DOHH2 (cell line): ENCODE measurements around the gene HMSD.
A peak's percentile ranks its signal among the peaks of the same experiment; 100 is the strongest.

Experiments used
- H3F3A ChIP-seq: fragments of 200-600 bp; sonication (generic), shearing (Covaris generic); 2 replicates; pipeline ENCODE4 v1.6.0; 2016; ENCODE audit warnings: antibody characterized with exemption, mild to moderate bottlenecking; ENCODE audit not compliant: control insufficient read depth, insufficient read depth
- H3K27ac ChIP-seq: fragments of 200-600 bp; sonication (generic); 2 replicates; pipeline ENCODE4 v1.5.1; 2014; ENCODE audit warnings: low read depth, mild to moderate bottlenecking, low read length, moderate library complexity
- H3K27me3 ChIP-seq: fragments of 200-600 bp; sonication (generic); 2 replicates; pipeline ENCODE4 v1.6.1; 2014; ENCODE audit warnings: mild to moderate bottlenecking, low read length, mixed read lengths; ENCODE audit not compliant: control insufficient read depth
- H3K36me3 ChIP-seq: fragments of 200-600 bp; sonication (generic); 2 replicates; pipeline ENCODE4 v1.6.1; 2014; ENCODE audit warnings: mild to moderate bottlenecking, low read length, moderate library complexity, mixed read lengths; ENCODE audit not compliant: control insufficient read depth
- H3K4me1 ChIP-seq: fragments of 200-600 bp; sonication (generic); 2 replicates; pipeline ENCODE4 v1.6.1; 2014; ENCODE audit warnings: mild to moderate bottlenecking, low read length, mixed read lengths; ENCODE audit not compliant: control insufficient read depth
- H3K4me2 ChIP-seq: fragments of 200-600 bp; sonication (generic); 2 replicates; pipeline ENCODE4 v1.6.0; 2014; ENCODE audit warnings: mild to moderate bottlenecking, low read length, moderate library complexity
- H3K4me3 ChIP-seq: fragments of 200-600 bp; sonication (generic); 2 replicates; pipeline ENCODE4 v1.5.1; 2014; ENCODE audit warnings: mild to moderate bottlenecking, low read length, mixed read lengths
- H3K79me2 ChIP-seq: fragments of 200-600 bp; sonication (generic); 2 replicates; pipeline ENCODE4 v1.6.1; 2014; ENCODE audit warnings: mild to moderate bottlenecking, low read length, mixed read lengths; ENCODE audit not compliant: control insufficient read depth
- H3K9me2 ChIP-seq: fragments of 200-600 bp; sonication (generic); replicated peaks from 2 replicates; pipeline ENCODE4 v1.6.1; 2014; ENCODE audit warnings: mild to moderate bottlenecking, low read length, mixed read lengths; ENCODE audit not compliant: control insufficient read depth
- H3K9me3 ChIP-seq: fragments of 200-600 bp; sonication (generic); 2 replicates; pipeline ENCODE4 v1.6.1; 2014; ENCODE audit warnings: antibody characterized with exemption, low read length, mixed read lengths; ENCODE audit not compliant: control insufficient read depth, insufficient read depth
- H4K20me1 ChIP-seq: fragments of 200-600 bp; sonication (generic); 2 replicates; pipeline ENCODE4 v1.6.0; 2014; ENCODE audit warnings: low read depth, mild to moderate bottlenecking, antibody characterized with exemption, low read length, moderate library complexity; ENCODE audit not compliant: control insufficient read depth, insufficient read depth
- CTCF ChIP-seq: fragments of 200-600 bp; sonication (generic); IDR thresholded peaks from one replicate; pipeline ENCODE4 v1.5.1; 2014; ENCODE audit warnings: antibody characterized with exemption, mild to moderate bottlenecking, low read depth, low read length; ENCODE audit not compliant: poor library complexity, severe bottlenecking
- EZH2phosphoT487 ChIP-seq: fragments of 200-600 bp; sonication (generic); IDR thresholded peaks from 2 replicates; pipeline ENCODE4 v1.6.1; 2017; ENCODE audit warnings: borderline replicate concordance, mild to moderate bottlenecking, antibody characterized with exemption, low read length, moderate library complexity, mixed read lengths

The HMSD gene

DNA sequence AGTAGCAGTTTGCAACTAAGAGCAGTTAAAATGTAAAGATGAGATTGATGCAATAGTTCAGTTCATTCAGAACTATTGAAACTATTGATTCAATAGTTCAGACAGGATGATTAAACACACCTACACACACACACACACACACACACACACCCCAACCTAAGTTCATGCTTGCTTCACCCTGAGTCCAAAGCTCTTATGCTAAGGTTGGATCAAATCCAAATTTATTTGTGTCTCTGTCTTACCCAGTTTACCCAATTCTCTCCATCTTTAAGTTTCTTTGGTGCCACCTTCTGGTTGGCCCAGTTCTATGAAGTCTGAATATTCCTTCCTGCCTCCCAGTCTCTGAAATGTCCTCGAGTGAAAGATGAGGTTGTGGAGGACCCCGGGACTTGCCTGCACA lies 25.9 kb downstream of the HMSD start:
- Histone ChIP-seq H4K20me1 (no peaks in the 10 kb centered on the region), H3K4me2 (peak overlapping the region; percentile 50), H3K4me1 (peaks cover 29% of the 10 kb centered on the region)

DNA sequence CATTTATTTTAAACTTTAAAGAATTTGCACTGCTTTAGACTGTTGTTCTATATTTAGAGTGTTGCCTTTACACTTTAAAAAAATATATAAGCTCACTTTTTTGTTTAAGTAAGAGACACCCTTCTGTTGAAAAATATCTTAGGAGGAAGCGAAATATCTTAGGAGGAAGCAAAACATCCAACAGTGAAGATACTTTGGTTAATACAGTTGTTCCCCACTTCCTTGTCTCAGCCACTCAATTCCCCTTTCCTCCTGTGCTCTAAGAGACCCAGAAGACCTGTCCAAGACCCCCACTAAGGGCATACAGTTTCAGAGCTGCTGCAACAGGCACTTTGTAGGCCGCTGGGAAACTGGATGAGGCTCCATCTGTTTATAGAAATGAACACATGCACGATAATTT lies 26.5 kb downstream of the HMSD start:
- no peaks in the 10 kb centered on the region for H3K9me2 ChIP-seq
- H4K20me1 ChIP-seq = no peaks in the 10 kb centered on the region
- H3F3A ChIP-seq = 0 out of 2 replicates have a peak, but pooled peaks cover 3% of the 10 kb centered on the region
- peak overlapping the region; percentile 50 for H3K4me2 ChIP-seq
- H3K79me2 ChIP-seq = no peaks in the 10 kb centered on the region
- no peaks in the 10 kb centered on the region for H3K27me3 ChIP-seq
- H3K4me1 ChIP-seq = peaks cover 28% of the 10 kb centered on the region
- H3K9me3 ChIP-seq = no peaks in the 10 kb centered on the region
- H3K36me3 ChIP-seq = no peaks in the 10 kb centered on the region
- H3K27ac ChIP-seq = peak overlapping the region; percentile 63
- peak overlapping the region; percentile 33 for H3K4me3 ChIP-seq
- no peak for TF ChIP-seq CTCF
- TF ChIP-seq EZH2phosphoT487 = no peak

More for the DNA sequence above, 25.9 kb downstream of the HMSD start:
- Histone ChIP-seq H3K79me2 (no peaks in the 10 kb centered on the region), H3K27ac (peak overlapping the region; percentile 63), H3K27me3 (no peaks in the 10 kb centered on the region), H3K4me3 (peak overlapping the region; percentile 33), H3K9me2 (no peaks in the 10 kb centered on the region), H3F3A (0 out of 2 replicates have a peak, but pooled peaks cover 3% of the 10 kb centered on the region), H3K9me3 (no peaks in the 10 kb centered on the region), H3K36me3 (no peaks in the 10 kb centered on the region; the same call in 1 of the 2 replicates)
- TF ChIP-seq EZH2phosphoT487 = no peak
- TF ChIP-seq CTCF = peak; percentile 38

- no peaks in the 10 kb centered on the region for H3K9me2 ChIP-seq
- H3K4me3 ChIP-seq = no peak overlapping the region
- peaks cover 21% of the 10 kb centered on the region for H3K4me1 ChIP-seq
- H3K36me3 ChIP-seq = no peaks in the 10 kb centered on the region
- no peaks in the 10 kb centered on the region for H4K20me1 ChIP-seq
- H3F3A ChIP-seq = 0 out of 2 replicates have a peak, but pooled peaks cover 3% of the 10 kb centered on the region
- H3K27me3 ChIP-seq = no peaks in the 10 kb centered on the region
- no peaks in the 10 kb centered on the region for H3K9me3 ChIP-seq
- H3K79me2 ChIP-seq = no peaks in the 10 kb centered on the region
- no peak overlapping the region for H3K27ac ChIP-seq
- no peak for TF ChIP-seq CTCF
- no peak overlapping the region for H3K4me2 ChIP-seq
These were observed 27.9 kb downstream of the HMSD start for GRCh38 chr18:63977040-63977439.
